Anterior cingulate cortex (tissue), 58 donors: ENCODE data around the gene BBS1.

ENCODE experiments used
- DNase-seq, 58 donors: peaks; one replicate each; lab custom pipeline; 2025; lab: John Stamatoyannopoulos, UW

BBS1 gene

GRCh38 chr11:66548041-66548440, 37.6 kb downstream of the BBS1 start:
- no peak for DNase-seq

GRCh38 chr11:66548774-66549630, 38.6 kb downstream of the BBS1 start:
- no peak for DNase-seq

- DNase-seq: no peak
Measured at GRCh38 chr11:66549696-66550095, 39.3 kb downstream of the BBS1 start.

- DNase-seq: no peak
Measured at GRCh38 chr11:66550887-66551286, 40.5 kb downstream of the BBS1 start.

GRCh38 chr11:66554602-66555001, 44.2 kb downstream of the BBS1 start:
- DNase-seq: no peak

GRCh38 chr11:66555416-66555815, 45.0 kb downstream of the BBS1 start:
- DNase-seq: no peak

- no peak for DNase-seq
Measured at GRCh38 chr11:66556086-66556485, 45.7 kb downstream of the BBS1 start.

- DNase-seq: no peak
Measured at GRCh38 chr11:66557733-66558326, 47.4 kb downstream of the BBS1 start.

GRCh38 chr11:66559142-66559865, 48.9 kb downstream of the BBS1 start:
- DNase-seq: peak in 3 of 58 donors; percentile 9 to 49 (median 32)

- no peak for DNase-seq
Measured at GRCh38 chr11:66559866-66560676, 49.6 kb downstream of the BBS1 start.

- DNase-seq: no peak
Measured at GRCh38 chr11:66561178-66561974, 50.9 kb downstream of the BBS1 start.

- DNase-seq: no peak
Measured at GRCh38 chr11:66561975-66562248, 51.5 kb downstream of the BBS1 start.

GRCh38 chr11:66562275-66562674, 51.8 kb downstream of the BBS1 start:
- no peak for DNase-seq

- DNase-seq: no peak
Measured at GRCh38 chr11:66562907-66563583, 52.6 kb downstream of the BBS1 start.

GRCh38 chr11:66563832-66564231, 53.4 kb downstream of the BBS1 start:
- DNase-seq: no peak

GRCh38 chr11:66564538-66564937, 54.1 kb downstream of the BBS1 start:
- DNase-seq: no peak

GRCh38 chr11:66564984-66565383, 54.5 kb downstream of the BBS1 start:
- DNase-seq: no peak

GRCh38 chr11:66566221-66566620, 55.8 kb downstream of the BBS1 start:
- no peak for DNase-seq

GRCh38 chr11:66567787-66568123, 57.3 kb downstream of the BBS1 start:
- DNase-seq: no peak
